SK-N-MC (cell line): ENCODE measurements around the gene KPNA1.

Source experiments
- EZH2 ChIP-seq: fragments of 200-600 bp; sonication (generic); IDR thresholded peaks from one replicate; pipeline ENCODE4 v1.6.1; 2017; ENCODE audit warnings: antibody characterized with exemption
- FOXP2 ChIP-seq: optimal IDR thresholded peaks from 2 replicates; pipeline ENCODE3; 2011; ENCODE audit warnings: mild to moderate bottlenecking, moderate library complexity; ENCODE audit not compliant: insufficient read depth; ENCODE audit errors: extremely low read length, control extremely low read depth
- POLR2AphosphoS5 ChIP-seq: IDR thresholded peaks from 2 replicates; pipeline ENCODE4 v1.6.1; 2012; ENCODE audit warnings: mild to moderate bottlenecking, low read depth, low read length, borderline replicate concordance

DNA sequence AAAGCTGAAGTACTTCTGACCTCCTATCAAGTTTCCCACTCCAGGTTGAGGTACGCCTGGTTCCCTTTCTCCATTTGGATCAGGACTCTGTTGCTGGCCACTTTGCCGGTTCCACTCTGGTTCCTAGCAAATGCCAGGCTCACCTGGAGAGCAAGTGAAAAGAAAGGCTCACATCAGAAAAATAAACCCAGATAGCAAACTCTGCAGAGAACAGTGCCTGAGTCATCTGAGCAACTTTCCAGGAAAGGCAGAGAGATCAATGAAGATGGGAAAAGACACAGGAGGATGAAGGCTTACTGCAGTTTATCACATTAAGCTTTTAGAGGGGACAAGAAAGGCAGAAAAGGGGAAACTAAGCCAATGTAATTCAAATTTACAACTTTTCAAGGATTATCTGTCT, 57.0 kb downstream of the KPNA1 start:
- no peak for TF ChIP-seq FOXP2
- TF ChIP-seq EZH2: no peak
- TF ChIP-seq POLR2AphosphoS5: no peak
